ENCODE data around the gene LRFN4. TPM values are rescaled to one million over a fixed set of nuclear protein-coding genes. Genes with fewer than 3 reads are reported as not detected.

LRFN4 gene
- total and polyA plus RNA-seq, 10 of the 15 experiments (the other 5 are each of a cell fraction or from before 2014, with no cell fraction given) = 0.03 to 43.8 (median 4.9) TPM

DNA sequence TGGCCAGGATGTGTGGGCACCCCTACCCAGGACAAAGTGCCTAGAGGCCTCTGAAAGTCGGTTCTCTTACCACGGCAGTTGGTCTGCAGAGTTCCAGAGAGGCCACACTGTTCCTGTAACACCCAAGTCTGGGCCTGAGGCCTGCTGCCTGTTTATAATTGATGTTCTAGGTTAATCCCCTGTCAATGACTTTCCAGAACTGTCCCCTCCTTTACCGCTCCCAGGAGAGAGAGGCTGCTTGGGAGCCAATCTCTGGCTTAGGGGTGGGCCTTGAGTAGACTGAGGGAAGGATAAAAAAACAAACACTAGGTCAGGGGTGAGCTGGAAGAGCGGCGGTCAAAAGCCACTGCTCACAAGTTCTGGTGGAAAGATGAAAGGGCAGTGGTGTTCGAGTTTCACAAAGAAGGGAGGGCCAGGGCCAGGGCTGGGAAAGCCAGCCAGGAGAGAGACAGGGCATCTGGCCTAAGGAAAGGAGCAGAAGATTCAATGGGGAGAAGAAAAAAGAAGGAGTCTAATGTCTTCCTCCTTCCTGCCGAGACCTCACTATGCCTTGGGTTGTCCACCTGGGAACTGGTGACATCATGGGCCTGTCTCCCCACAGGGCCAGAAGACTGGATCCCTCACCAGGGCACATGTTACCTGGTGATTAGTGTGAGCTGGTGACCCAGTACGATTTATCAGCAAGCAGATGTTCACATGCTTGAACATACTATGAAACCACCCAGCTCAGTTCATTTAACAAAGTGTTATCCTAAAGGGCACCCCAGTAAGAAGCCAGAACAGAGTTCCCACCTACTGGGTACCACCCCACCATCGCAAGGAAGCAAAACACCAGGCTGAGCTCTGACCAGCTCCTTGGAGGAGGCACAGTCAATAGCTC, 51.1 kb downstream of the LRFN4 start (continued):
- TF ChIP-seq, protein P1, sequence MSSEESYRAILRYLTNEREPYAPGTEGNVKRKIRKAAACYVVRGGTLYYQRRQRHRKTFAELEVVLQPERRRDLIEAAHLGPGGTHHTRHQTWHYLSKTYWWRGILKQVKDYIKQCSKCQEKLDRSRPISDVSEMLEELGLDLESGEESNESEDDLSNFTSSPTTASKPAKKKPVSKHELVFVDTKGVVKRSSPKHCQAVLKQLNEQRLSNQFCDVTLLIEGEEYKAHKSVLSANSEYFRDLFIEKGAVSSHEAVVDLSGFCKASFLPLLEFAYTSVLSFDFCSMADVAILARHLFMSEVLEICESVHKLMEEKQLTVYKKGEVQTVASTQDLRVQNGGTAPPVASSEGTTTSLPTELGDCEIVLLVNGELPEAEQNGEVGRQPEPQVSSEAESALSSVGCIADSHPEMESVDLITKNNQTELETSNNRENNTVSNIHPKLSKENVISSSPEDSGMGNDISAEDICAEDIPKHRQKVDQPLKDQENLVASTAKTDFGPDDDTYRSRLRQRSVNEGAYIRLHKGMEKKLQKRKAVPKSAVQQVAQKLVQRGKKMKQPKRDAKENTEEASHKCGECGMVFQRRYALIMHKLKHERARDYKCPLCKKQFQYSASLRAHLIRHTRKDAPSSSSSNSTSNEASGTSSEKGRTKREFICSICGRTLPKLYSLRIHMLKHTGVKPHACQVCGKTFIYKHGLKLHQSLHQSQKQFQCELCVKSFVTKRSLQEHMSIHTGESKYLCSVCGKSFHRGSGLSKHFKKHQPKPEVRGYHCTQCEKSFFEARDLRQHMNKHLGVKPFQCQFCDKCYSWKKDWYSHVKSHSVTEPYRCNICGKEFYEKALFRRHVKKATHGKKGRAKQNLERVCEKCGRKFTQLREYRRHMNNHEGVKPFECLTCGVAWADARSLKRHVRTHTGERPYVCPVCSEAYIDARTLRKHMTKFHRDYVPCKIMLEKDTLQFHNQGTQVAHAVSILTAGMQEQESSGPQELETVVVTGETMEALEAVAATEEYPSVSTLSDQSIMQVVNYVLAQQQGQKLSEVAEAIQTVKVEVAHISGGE (CRISPR knock-in tag; IDR thresholded peaks at IDR 0.05) = no peak
- TF ChIP-seq POLR2AphosphoS2 (IDR thresholded peaks at IDR 0.05; ENCODE audit: low read depth, low read length) (no peak), KLF5 (IDR thresholded peaks at IDR 0.05; ENCODE audit: partially characterized antibody) (no peak)
- TF ChIP-seq, protein P2, sequence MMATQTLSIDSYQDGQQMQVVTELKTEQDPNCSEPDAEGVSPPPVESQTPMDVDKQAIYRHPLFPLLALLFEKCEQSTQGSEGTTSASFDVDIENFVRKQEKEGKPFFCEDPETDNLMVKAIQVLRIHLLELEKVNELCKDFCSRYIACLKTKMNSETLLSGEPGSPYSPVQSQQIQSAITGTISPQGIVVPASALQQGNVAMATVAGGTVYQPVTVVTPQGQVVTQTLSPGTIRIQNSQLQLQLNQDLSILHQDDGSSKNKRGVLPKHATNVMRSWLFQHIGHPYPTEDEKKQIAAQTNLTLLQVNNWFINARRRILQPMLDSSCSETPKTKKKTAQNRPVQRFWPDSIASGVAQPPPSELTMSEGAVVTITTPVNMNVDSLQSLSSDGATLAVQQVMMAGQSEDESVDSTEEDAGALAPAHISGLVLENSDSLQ (IDR thresholded peaks at IDR 0.05) = no peak

DNA sequence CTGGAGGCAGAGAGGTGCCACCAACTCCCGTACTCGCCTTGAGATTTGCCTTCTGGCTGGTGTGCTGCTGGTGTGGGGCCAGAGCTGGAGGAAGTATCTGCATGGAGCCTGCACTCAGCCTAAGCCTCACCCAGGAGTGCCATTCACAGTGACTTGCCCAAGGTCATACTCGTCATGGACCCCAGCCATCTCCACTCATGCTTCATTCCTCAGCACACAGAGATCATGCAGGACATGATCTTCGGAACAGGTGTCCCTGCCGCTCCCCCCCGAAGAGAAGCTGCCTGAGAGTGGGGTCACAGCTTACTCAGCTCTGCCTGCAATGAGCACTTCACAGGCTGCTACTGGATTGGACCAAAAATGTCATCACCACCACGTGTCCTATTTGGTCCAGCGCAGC, 52.3 kb downstream of the LRFN4 start:
- no peak overlapping the region for H2AFZ ChIP-seq (ENCODE audit: control insufficient read depth, low read depth, low read length)
- H4K20me1 ChIP-seq (ENCODE audit: control insufficient read depth, insufficient read depth) = no peaks in the 10 kb centered on the region
- no peak overlapping the region for H3K4me2 ChIP-seq (ENCODE audit: control insufficient read depth, insufficient read depth)
- DNase-seq (ENCODE audit: low read depth, low spot score) (no peak), ATAC-seq (no peak), FAIRE-seq (no peak)
- H3K4me1 ChIP-seq (ENCODE audit: control insufficient read depth, insufficient read depth, low read length) = no peaks in the 10 kb centered on the region
- TF ChIP-seq CEBPB (IDR thresholded peaks at IDR 0.05; ENCODE audit: borderline replicate concordance in 1 of 2, low read depth in 2 of 2, low read length in 2 of 2) (no peak), TCF3 (IDR thresholded peaks at IDR 0.05; ENCODE audit: borderline replicate concordance, insufficient read depth, low read depth, low read length) (no peak), EGR1 (IDR thresholded peaks at IDR 0.05; ENCODE audit: borderline replicate concordance in 1 of 2, low read depth in 2 of 2, low read length in 2 of 2) (no peak), RBBP5 (conservative IDR thresholded peaks at IDR 0.05) (no peak), NFIC (IDR thresholded peaks at IDR 0.05; ENCODE audit: low read depth, low read length) (no peak), IKZF2 (IDR thresholded peaks at IDR 0.05) (no peak), IKZF1 (conservative IDR thresholded peaks at IDR 0.05) (no peak), BRCA1 (IDR thresholded peaks at IDR 0.05; ENCODE audit: low read depth, low read length) (no peak), CHD4 (IDR thresholded peaks at IDR 0.05) (no peak)
- H3K4me3 ChIP-seq = no peak overlapping the region
- ChIA-PET SMC1A (ENCODE audit: uncharacterized antibody, unreplicated experiment) (no interaction called here), POLR2A (no interaction called here), CTCF (no interaction called here), RAD21 (ENCODE audit: unreplicated experiment) (no interaction called here)
- intact Hi-C loops (cut with micrococcal nuclease; ENCODE audit: unreplicated experiment) = no loop called here
- H3K27me3 ChIP-seq (replicated peaks in 1 of 2; ENCODE audit: control insufficient read depth in 2 of 2, insufficient read depth in 2 of 2, low read length in 1 of 2) = peaks cover 0 to 1% of the 10 kb centered on the region in 2 experiments; a peak in 1 of 4 replicates
- no peaks in the 10 kb centered on the region for H3K36me3 ChIP-seq (ENCODE audit: control insufficient read depth in 2 of 2, insufficient read depth in 2 of 2, low read length in 1 of 2)
- 62% methylated on average over 8 of the region's 8 CpGs for WGBS (ENCODE audit: insufficient coverage, insufficient replicate concordance, low lambda C conversion rate, missing lambda C conversion rate)
- no peak overlapping the region for H3K9ac ChIP-seq (ENCODE audit: control insufficient read depth, insufficient read depth, low read length)
- H3K27ac ChIP-seq (ENCODE audit: control insufficient read depth, insufficient read depth) = no peak overlapping the region
- H3K79me2 ChIP-seq (ENCODE audit: control insufficient read depth, insufficient read depth, low read length) = no peaks in the 10 kb centered on the region
- in situ Hi-C loops (cut with MboI) = no loop called here
- no TSS peak for BruUV-seq (replicated peaks)
- no peaks in the 10 kb centered on the region for H3K9me3 ChIP-seq (replicated peaks; ENCODE audit: control insufficient read depth, insufficient read depth, low read length)
